GM18861 (cell line): Measurements from ENCODE around the gene KRTAP10-2.

ENCODE experiments used
- ATAC-seq: cut with Tn5 transposase; IDR thresholded peaks from one replicate; pipeline ENCODE4 v1.9.1; 2021; ENCODE audit not compliant: unreplicated experiment

The KRTAP10-2 gene

DNA sequence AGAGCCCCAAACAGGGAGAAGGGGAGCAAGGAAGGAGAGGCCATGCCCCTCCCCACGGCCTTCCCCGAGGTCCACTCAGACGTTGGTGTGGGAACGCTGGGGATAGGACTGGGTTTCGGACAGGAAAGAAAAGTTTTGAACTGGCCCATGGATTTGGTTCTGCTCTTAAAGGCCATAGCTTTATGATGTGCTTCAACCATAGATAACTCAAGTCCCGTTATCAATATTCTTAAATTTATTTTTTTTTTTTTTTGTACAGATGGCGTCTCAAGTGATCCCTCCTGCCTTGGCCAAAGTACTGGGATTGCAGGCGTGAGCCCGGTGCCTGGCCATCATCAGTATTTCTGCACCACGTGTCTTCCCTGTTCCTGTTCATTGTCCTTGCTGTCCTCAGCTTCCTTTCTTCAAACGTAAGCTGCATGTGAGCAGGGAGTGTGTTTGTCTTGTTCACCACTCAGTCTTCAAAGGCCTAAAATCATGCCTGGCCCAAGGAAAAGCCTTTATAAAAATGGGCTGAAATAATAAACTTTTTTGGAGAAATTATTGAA lies 10.5 kb downstream of the KRTAP10-2 start:
- ATAC-seq, result no peak

DNA sequence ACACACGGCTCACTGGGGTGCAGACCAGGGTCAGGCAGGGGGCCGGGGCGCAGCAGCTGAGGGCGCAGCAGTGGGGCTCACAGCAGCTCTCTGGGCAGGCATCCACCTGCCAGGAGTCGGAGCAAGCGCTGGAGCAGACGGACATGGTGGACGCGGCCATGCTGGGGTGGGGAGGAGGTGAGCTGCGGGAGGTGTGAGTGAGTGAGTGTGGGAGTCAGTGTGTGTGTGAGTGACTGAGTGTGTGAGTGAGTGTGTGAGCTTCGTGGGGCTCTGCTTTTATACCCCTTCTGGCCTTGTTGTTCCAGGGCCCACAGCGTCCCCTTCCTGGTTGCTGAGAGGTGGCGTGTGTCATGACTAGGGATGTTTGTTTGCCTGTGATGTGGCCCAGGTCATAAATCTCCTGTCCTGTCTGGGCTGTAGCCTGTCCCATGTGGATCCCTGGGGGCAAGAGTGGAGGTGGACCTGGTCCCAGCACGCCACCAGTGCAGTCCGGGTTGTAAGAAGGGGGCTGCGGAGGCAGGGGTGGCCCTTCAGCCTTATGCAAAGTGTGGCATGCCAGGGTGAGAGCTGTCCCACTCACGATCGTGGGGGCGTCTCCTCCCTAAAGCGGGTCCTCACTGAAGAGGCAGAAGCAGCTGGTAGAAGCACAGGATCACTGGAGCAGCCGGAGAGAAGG lies 11.2 kb downstream of the KRTAP10-2 start, which contains the start of gene KRTAP10-1:
Gene KRTAP10-1, minus strand, starts transcription at position 205 of the 676 bp plus-strand sequence. Its CDS starts 45 bp downstream, at position 160.
- ATAC-seq, result no peak

DNA sequence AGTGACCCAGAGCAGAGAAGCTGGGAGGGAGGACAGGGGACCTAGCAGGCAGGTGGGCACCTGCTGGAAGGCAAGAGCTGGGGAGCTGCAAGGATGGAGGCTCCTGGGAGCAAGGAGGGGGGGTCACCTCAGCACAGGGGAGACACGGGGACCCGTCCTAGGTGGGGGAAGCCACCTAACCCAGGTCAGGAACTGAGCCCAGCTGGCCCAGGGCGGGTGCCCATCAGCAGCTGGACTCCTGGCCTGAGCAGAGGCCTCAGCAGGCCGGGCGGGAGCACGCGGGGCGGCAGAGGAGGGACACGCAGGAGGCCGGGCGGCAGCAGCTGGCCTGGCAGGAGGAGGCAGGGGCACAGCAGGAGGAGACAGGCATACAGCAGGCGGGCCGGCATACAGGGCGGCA lies 12.3 kb downstream of the KRTAP10-2 start:
- ATAC-seq, result no peak

DNA sequence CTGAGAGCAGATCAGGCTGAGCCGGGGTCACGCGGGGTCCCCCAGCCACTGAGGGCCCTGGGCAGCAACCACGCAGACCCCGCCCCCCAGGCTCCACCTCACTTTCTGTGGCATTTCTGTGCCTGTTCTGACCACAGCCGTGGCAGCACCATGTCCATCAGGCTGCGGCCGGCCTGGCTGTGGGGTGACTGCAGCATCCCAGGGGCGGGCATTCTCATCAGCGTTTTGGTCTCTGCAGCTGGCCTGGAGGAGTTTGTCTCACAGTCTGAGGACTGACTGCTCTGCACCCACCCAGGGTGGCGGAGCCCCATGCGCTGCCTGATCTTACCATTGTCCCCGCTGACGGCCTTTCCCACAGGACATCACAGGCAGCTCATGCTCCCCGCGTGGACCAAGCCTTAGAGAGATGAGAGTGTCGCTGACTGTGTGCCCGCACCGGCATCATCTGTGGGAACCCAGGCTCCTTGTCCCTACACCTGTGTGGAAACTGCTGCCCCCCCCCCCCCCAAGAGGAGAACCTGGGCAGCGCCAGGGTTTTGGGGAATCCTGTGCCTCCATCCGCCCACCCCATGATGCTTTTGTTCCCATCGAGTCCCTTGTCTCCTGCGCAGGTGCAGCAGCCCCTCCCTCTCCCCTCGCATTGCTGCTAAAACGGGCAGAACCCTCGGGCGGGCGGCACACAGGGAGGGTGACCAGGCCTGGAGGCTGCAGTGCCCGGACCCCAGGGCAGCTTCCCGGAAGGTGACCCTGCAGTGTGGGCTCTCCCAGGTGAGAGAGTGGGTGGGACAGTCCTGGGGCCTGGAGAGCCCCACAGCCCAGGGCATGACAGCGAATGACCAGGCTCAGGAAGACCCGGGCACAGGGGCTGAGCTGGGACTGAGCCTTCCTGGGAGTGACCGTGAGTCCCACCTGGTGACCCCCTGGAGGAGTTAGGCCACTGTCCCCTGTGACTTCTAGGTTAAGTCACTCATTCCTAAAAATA lies 13.1 kb downstream of the KRTAP10-2 start:
- no peak for ATAC-seq

DNA sequence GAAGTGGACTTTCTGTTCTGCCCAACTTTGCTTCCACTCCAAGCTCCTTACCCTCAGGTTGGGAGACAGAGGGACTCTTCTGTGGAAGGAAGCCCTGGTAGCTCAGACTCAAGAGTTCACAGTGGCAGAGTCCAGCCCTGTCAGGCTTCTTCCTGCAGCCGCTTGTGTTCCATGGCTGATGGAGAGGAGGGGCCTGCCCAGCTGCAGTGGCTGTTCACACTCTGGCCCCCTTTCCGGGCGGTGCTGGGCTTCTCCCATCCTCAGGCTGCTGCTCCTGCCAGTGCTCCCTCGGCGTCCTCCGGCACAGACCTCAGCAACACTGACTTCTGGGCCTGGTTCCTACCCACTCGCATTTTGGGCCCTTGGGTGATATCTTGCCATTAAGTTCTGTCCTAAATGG lies 15.3 kb downstream of the KRTAP10-2 start:
- no peak for ATAC-seq

DNA sequence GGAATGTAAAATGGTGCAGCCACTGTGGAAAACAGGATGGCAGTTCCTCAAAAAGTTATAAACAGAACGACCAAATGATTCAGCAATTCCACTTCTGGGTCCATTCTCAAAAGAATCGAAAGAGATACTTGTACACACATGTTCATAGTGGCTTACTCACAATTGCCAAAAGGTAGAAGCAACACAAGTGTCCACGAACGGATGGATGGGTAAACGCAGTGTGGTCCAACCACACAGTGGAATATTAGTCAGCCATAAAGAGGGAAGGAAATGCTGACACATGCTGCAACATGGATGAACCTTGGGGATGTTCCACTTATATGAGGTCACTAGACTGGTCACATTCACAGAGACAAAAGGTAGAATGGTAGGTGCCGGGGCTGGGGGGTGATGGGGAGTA lies 16.6 kb downstream of the KRTAP10-2 start:
- ATAC-seq, result no peak

DNA sequence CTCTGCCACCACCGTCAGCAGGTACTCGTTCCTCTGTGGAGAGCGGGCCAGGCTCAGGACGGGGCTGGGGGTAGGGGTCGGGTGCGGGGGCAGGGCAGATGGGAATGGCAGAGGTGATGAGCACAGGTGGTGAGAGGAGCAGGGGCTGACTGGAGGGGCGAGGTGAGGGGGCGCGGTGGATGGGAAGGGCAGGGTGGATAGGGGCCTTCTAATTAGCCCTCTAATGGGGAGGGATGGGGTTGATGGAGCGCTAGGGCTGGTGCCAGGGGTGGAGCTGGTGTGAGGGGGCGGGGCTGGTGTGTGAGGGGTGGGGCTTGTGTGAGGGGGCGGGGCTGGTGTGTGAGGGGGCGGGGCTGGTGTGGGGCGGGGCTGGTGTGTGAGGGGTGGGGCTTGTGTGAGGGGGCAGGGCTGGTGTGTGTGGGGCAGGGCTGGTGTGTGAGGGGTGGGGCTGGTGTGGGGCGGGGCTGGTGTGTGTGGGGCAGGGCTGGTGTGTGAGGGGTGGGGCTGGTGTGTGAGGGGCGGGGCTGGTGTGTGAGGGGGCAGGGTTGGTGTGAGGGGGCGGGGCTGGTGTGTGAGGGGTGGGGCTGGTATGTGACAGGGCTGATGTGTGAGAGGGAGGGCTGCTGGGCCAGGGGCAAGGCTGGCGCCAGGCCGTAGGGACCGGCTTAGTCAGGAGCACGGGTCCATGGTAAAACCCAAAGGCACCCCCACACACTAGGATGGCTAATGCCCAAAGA lies 17.2 kb downstream of the KRTAP10-2 start:
- no peak for ATAC-seq

DNA sequence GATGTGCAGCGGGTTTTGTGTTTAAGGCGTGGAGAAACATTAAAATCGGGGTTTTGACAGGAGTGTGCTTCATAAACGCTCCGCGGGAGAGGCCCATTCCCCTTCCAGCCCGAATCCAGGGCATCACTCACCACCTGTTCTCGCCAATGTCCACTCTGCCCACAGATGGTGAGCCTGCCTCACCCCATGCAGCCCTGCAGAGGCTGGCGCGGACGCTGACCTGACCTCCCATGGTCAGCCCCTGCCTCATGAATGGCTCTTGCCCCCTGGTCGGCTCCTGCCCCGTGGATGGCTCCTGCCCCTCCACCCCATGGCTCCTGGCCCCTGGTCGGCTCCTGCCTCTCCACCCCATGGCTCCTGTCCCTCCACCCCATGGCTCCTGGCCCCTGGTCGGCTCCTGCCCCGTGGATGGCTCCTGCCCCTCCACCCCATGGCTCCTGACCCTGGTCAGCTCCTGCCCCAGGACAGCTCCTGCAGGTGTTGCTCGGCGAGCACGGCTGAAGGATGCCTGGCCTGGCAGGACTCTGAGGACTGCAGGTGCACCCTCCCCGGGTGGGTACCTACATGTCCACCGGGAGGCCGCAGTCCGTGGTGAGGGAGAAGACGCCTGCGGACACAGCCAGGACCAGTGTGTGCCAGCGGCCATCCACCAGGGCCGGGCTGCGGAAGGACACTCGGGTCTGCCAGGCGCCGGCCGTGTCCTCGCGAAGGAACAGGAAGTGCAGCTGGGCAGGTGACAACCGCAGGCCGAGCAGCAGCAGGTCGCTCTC lies 18.0 kb downstream of the KRTAP10-2 start:
- no peak for ATAC-seq

DNA sequence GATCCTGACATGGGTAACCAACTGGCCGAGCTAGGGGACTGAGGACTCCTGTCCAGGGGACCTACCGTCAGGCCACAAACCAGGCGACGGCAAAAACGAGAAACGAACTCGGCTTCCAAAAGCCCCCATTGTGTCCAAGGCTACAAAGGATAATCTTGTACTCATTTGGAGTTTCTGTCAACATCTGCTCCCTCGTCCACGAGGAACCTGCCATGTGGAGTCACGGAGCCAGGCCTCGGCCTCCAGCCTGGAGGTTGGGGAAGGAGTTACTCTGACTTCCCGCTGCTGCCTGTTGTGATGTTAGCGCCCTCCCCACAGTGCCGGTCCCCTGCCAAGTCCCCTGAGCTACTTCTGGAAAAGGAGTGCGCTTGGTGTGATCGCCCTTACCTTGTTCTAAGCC lies 18.6 kb downstream of the KRTAP10-2 start:
- ATAC-seq, result no peak

DNA sequence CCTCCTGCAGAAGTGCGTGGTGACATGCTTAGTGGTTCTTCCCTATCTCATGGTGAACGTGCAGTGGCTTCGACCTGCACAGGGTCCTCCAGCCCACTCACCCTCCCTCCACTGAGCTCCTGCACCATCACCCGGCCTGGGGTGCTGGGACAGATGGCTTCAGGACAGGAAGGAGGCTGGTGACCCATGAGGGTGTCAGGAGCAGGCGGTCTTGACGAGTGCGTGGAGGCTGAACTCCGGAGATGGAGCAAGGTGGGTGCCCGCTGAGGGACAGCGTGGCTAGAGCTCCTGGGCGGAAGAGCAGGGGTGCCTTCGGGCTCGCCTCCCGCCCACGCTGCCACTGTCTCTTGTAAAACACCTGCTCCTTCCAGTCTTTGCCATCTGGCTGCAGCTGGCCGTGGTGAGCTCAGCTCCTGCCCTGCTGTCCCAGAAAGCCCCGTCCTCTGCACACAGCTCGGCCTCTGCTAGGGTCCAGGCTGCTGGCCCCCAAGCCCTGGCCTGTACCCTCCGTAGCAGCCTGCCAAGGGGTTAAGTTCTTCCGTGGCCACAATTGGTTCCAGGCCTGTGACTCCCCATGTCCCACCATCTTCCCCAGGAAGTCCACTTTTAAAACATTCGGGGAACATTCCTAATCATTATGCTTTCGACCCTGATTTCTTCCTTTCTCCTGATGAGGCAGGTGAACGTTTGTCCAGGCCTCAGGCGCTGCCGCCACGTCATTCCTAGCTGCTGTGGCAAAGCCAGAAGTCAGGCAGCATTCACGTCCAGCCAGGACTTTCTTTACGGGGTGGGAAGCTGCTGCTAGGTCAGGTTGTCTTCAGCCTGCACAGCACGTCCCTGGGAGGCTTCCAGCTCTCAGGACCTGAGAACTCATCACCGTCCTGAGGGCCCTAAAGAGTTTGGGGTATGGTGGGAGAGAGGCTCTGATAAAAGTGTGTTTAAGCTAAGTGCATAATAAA lies 19.4 kb downstream of the KRTAP10-2 start:
- ATAC-seq, result no peak

DNA sequence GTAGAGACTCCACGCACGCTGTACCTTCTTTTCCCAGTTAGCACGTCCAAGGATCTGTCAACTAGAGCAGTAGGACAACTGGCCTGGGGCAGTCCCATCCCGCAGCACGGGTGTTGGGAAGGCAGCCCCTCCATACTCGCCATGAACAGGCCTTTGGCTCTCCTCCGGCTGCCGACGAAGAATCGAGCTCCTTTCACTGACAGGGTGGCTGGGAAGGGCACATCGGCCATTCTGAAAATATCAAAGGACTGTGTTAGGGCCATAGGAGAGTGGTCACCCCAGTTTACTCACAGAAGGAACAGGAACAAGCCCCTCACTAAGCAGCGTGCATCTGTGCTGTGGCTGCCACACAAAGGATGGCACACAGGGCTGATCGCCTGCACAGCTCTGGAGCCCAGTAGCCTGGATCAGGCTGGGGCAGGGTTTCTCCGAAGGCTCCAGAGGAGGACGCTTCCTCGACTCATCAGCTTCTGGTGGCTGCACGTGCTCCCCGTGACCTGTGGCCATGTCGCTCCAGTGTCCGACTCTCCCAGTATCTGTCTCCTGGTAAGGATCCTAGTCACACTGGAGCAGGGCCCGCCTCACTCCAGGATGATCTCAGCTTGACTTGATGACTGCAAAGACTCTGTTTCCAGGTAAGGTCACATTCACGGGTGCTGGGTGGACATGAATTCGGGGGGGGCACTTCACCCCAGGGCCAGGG lies 20.3 kb downstream of the KRTAP10-2 start:
- ATAC-seq, result no peak

DNA sequence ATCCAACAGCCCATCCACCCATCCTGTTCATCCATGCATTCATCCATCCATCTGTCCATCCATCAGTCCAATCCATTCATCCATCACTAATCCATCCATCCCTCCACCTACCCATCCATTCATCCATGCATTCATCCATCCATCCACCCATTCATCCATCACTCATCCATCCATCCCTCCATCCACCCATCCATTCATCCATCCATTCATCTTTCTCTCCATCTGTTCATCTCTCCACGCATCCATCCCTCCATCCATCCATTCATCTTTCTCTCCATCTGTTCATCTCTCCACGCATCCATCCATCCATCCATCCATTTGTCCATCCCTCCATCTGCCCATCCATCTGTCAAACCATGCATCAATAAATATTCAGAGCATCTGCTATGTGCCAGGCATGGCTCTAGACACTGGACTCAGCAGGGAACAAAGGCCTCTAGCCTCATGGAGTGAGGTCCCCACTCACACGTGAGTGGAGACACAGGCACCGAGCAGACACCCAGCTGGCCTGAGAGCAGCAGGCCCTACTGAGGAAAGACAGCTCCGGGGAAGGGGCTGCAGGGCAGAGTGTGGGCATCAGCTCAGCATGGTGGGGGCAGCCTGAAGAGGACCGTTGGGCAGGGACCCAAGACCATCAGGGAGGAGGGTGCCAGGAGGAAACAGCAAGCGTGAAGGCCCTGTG lies 20.9 kb downstream of the KRTAP10-2 start:
- no peak for ATAC-seq

DNA sequence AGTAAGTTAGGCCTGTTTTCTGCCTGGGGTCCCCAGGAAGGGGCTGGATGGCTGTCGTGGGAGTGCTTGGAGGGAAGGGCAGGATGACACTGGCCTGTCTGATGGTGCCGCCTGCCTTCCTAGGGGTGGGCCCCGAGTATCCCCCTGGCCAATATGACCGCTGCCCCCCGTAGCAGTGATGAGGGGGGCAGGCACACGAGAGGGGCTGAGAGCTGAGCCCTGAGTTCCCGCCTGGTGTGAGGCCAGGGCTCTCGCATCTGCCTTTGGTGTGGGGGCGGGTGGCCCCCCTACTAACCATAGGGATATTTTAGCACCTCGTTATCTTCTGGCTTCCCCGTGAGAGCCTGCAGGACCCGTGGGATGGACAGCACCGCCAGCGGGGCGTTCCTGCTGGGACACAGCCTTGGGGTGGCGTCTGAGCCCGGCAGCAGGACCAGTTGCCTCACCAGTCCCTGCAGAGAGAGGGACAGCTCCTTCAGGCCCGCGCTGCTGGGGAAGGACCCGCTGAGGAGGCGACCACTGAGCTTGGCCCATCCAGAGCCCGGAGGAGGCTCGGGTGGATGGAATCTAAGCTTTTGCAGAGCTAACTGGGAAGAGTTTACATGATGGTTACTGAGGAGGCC lies 21.7 kb downstream of the KRTAP10-2 start:
- no peak for ATAC-seq

DNA sequence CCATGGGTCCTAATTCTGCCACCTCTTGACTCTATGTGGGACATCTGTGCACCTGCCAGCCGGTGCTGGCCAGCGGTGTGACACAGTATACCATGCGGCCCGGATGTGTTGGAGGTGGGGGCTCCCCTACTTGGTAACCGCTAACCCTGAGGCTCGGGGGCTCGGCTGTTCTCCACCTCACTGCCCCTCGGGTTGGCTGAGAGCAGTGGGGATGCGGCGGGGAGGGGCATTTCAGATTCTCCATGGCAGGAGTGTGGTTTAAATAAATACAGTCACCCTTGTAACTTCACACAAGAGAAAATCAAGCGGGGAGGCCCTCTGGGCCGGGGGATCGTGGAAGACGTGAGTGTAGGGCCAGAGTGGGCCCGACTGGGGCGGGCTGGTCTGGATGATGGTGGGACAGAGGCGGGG lies 22.3 kb downstream of the KRTAP10-2 start:
- ATAC-seq, result no peak

DNA sequence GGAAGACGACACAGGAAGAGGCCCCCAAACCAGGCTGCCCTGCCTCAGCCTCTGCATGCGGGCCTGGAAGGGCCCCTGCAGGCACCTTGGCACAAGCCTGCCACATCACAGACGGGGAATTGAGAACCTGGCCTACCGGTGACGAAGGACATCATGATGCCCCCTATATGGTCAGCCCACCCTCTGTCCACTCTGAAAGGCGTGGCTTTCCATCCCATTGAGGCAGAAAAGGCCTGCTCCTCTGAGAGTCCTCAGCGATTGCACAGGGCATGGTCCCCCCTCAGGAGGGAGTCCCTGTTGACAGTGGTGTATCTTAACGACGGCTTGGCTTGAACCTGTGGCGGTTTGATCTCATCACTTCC lies 22.7 kb downstream of the KRTAP10-2 start:
- ATAC-seq, result no peak

DNA sequence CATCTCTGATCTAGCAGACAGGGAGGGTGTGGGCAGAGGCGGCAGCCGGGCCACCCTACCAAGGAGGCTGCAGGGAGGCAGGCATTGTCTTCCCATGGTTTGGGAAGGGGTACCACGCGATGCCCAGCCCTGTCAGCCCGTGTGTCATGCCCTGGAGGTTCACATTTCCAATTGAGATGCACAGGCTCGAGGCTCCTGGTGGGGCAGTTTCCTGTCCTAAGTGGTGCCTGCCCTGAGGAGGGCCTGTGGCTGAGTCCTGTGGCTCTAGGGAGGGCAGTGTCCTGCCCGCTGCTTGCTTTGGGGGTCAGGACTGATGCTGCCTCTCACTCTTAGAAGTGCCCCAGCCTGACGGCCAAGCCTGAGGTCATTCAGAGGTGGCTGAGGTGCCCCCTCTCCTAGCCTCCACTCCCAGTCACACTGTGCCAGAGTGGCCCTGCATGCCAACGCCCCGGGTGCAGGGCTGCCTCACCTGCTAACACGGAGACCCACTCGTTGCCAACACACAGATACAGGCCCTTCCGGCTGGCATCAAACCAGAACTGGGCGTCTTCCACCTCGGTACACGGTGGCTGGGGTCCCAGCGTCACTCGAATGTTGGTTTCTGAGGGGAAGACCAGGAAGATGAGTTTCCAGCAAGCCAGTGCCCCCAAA lies 23.2 kb downstream of the KRTAP10-2 start:
- no peak for ATAC-seq
